Eye (tissue), 1 donor: ENCODE measurements around the gene AKR1A1.
"Not testable (repeated sequence)": the region's sequence is repeated elsewhere in the genome, so short reads cannot be mapped to it uniquely, and the experiment has no call there.

ENCODE experiments used
- DNase-seq: peaks from one replicate; pipeline ENCODE4 v3.0.0-alpha.2; 2015

AKR1A1 gene

GRCh38 chr1:45550401-45551351 is at the start of gene AKR1A1:
AKR1A1 (plus strand) TSS chr1:45550826; CDS start chr1:45561795, 10,969 bp downstream.
- DNase-seq = peak; percentile 96

GRCh38 chr1:45501505-45501859 is 49.1 kb upstream of the AKR1A1 start:
- no peak for DNase-seq

- no peak for DNase-seq
Observed at GRCh38 chr1:45503462-45504360, 46.9 kb upstream of the AKR1A1 start.

- no peak for DNase-seq
Observed at GRCh38 chr1:45507195-45507594, 43.4 kb upstream of the AKR1A1 start.

- no peak for DNase-seq
Observed at GRCh38 chr1:45507893-45508292, 42.7 kb upstream of the AKR1A1 start.

- no peak for DNase-seq
Observed at GRCh38 chr1:45508295-45509151, 42.1 kb upstream of the AKR1A1 start.

GRCh38 chr1:45510036-45510971 is 40.3 kb upstream of the AKR1A1 start:
- no peak for DNase-seq

GRCh38 chr1:45510972-45511527 is 39.6 kb upstream of the AKR1A1 start:
- DNase-seq = no peak

GRCh38 chr1:45512641-45513054 is 38.0 kb upstream of the AKR1A1 start:
- peak; percentile 81 for DNase-seq

GRCh38 chr1:45513532-45514260 is 36.9 kb upstream of the AKR1A1 start:
- not testable (repeated sequence) for DNase-seq

- DNase-seq = no peak
Observed at GRCh38 chr1:45516036-45516435, 34.6 kb upstream of the AKR1A1 start.

- no peak for DNase-seq
Observed at GRCh38 chr1:45516465-45516864, 34.2 kb upstream of the AKR1A1 start.

GRCh38 chr1:45518366-45518765 is 32.3 kb upstream of the AKR1A1 start:
- not testable (repeated sequence) for DNase-seq

GRCh38 chr1:45518910-45519309 is 31.7 kb upstream of the AKR1A1 start:
- peak; percentile 39 for DNase-seq

- not testable (repeated sequence) for DNase-seq
Observed at GRCh38 chr1:45519774-45520173, 30.9 kb upstream of the AKR1A1 start.

GRCh38 chr1:45521413-45522323 is 29.0 kb upstream of the AKR1A1 start, which contains the start of gene PRDX1:
PRDX1 (minus strand) TSS chr1:45521884; CDS start chr1:45519043, 2,841 bp downstream.
- DNase-seq = peak; percentile 99

GRCh38 chr1:45522324-45523104 is 28.1 kb upstream of the AKR1A1 start:
- DNase-seq = no peak

GRCh38 chr1:45523516-45523915 is 27.1 kb upstream of the AKR1A1 start:
- not testable (repeated sequence) for DNase-seq
